ENCODE data around the gene PAQR7.

DNA sequence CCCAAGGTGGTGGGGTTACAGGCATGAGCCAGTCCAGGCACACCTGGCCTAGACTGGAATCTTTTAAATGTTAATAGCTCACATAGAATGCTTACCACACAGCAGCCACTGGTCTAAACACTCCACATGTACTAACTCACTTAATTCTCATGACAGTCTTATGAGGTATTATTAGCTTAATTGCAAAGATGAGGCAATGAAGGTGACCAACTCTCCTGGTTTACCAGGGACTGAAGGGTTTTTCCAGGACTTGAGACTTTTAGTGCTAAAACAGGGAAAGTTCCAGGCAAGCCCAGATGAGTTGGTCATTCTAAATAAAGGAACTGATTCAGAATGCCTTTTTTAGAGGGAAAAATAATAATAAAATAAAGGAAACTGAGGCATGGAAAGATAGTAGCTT, 37.7 kb upstream of the PAQR7 start:
- TF ChIP-seq GABPA (IDR thresholded peaks at IDR 0.05; ENCODE audit: low read depth) (no peak), POLR2AphosphoS5 (IDR thresholded peaks at IDR 0.05; ENCODE audit: low read depth) (no peak)
- TF ChIP-seq, protein P1, sequence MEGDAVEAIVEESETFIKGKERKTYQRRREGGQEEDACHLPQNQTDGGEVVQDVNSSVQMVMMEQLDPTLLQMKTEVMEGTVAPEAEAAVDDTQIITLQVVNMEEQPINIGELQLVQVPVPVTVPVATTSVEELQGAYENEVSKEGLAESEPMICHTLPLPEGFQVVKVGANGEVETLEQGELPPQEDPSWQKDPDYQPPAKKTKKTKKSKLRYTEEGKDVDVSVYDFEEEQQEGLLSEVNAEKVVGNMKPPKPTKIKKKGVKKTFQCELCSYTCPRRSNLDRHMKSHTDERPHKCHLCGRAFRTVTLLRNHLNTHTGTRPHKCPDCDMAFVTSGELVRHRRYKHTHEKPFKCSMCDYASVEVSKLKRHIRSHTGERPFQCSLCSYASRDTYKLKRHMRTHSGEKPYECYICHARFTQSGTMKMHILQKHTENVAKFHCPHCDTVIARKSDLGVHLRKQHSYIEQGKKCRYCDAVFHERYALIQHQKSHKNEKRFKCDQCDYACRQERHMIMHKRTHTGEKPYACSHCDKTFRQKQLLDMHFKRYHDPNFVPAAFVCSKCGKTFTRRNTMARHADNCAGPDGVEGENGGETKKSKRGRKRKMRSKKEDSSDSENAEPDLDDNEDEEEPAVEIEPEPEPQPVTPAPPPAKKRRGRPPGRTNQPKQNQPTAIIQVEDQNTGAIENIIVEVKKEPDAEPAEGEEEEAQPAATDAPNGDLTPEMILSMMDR (IDR thresholded peaks at IDR 0.05; ENCODE audit: insufficient read depth, low read length), result no peak
- TF ChIP-seq, protein P2, sequence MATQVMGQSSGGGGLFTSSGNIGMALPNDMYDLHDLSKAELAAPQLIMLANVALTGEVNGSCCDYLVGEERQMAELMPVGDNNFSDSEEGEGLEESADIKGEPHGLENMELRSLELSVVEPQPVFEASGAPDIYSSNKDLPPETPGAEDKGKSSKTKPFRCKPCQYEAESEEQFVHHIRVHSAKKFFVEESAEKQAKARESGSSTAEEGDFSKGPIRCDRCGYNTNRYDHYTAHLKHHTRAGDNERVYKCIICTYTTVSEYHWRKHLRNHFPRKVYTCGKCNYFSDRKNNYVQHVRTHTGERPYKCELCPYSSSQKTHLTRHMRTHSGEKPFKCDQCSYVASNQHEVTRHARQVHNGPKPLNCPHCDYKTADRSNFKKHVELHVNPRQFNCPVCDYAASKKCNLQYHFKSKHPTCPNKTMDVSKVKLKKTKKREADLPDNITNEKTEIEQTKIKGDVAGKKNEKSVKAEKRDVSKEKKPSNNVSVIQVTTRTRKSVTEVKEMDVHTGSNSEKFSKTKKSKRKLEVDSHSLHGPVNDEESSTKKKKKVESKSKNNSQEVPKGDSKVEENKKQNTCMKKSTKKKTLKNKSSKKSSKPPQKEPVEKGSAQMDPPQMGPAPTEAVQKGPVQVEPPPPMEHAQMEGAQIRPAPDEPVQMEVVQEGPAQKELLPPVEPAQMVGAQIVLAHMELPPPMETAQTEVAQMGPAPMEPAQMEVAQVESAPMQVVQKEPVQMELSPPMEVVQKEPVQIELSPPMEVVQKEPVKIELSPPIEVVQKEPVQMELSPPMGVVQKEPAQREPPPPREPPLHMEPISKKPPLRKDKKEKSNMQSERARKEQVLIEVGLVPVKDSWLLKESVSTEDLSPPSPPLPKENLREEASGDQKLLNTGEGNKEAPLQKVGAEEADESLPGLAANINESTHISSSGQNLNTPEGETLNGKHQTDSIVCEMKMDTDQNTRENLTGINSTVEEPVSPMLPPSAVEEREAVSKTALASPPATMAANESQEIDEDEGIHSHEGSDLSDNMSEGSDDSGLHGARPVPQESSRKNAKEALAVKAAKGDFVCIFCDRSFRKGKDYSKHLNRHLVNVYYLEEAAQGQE (IDR thresholded peaks at IDR 0.05; ENCODE audit: insufficient replicate concordance, low read depth), result no peak
